ENCODE measurements around the gene RBPMS2. TPM values are rescaled to one million over a fixed set of nuclear protein-coding genes. Genes with fewer than 3 reads are reported as not detected.

RBPMS2 gene
- total and polyA plus RNA-seq, 2 of the 8 experiments (the other 6 are each of a cell fraction or from before 2014, with no cell fraction given): 55.8 to 238 TPM

- Histone ChIP-seq H2BK120ac (replicated peaks; ENCODE audit: low read depth, low read length) (no peak overlapping the region), H3K36me3 (ENCODE audit: control insufficient read depth in 2 of 4, insufficient read depth in 4 of 4, low read length in 3 of 4) (peaks cover 16 to 72% (median 60%) of the 10 kb centered on the region in 4 experiments)
- CTCF ChIA-PET (ENCODE audit: partially characterized antibody): interaction anchor here (0.6 to 11.3 kb wide), 15 partner anchors 8 to 281 kb away, joined by 3 to 262 read pairs (median 4); no protein-coding TSS in a partner anchor
Observed at GRCh38 chr15:64690008-64690407, 85.4 kb downstream of the RBPMS2 start.

More at GRCh38 chr15:64690008-64690407, 85.4 kb downstream of the RBPMS2 start:
- Histone ChIP-seq H3K4me2 (ENCODE audit: insufficient read depth in 1 of 2, low read depth in 2 of 2, low read length in 2 of 2) (no peak overlapping the region), H3K4me3 (ENCODE audit: extremely low read depth in 1 of 4, insufficient read depth in 2 of 4, low read depth in 3 of 4, low read length in 4 of 4) (no peak overlapping the region), H4K5ac (ENCODE audit: insufficient read length, low read depth, low read length) (no peak overlapping the region), H3K9ac (replicated peaks in 1 of 4; ENCODE audit: extremely low read depth in 1 of 4, low read depth in 3 of 4, low read length in 3 of 4) (no peak overlapping the region), H3K27me3 (replicated peaks in 1 of 4; ENCODE audit: control insufficient read depth in 3 of 4, extremely low read depth in 1 of 4, insufficient read depth in 3 of 4, low read length in 3 of 4) (peaks cover 0 to 2% (median 0%) of the 10 kb centered on the region in 4 experiments; a peak in 1 of 7 replicates), H3K56ac (replicated peaks; ENCODE audit: insufficient read length, low read depth, low read length) (no peak overlapping the region), H4K8ac (ENCODE audit: extremely low read depth, insufficient read depth, low read length) (no peak overlapping the region; the same call in 1 of the 2 replicates), H3K4me1 (replicated peaks in 1 of 4; ENCODE audit: control insufficient read depth in 3 of 4, insufficient read depth in 4 of 4, low read length in 3 of 4) (peaks cover 0 to 29% (median 8%) of the 10 kb centered on the region in 4 experiments; a peak in 3 of 7 replicates), H2BK20ac (ENCODE audit: low read length) (no peak overlapping the region), H2AK5ac (ENCODE audit: low read depth, low read length) (no peak overlapping the region), H4K20me1 (replicated peaks in 1 of 2; ENCODE audit: control insufficient read depth in 1 of 2, insufficient read depth in 2 of 2, low read length in 2 of 2) (peaks cover 27 to 46% of the 10 kb centered on the region in 2 experiments), H3K18ac (ENCODE audit: extremely low read depth, low read length) (no peak overlapping the region), H3K79me2 (ENCODE audit: control insufficient read depth in 1 of 2, insufficient read depth in 2 of 2, low read length in 2 of 2) (peaks cover 2 to 29% of the 10 kb centered on the region in 2 experiments; a peak in 3 of 4 replicates), H2BK12ac (ENCODE audit: low read depth, low read length) (no peak overlapping the region), H2AFZ (ENCODE audit: low read length) (no peak overlapping the region), H3K23me2 (ENCODE audit: low read depth, low read length) (no peaks in the 10 kb centered on the region), H4K91ac (replicated peaks; ENCODE audit: insufficient read length, low read length) (no peak overlapping the region), H3K23ac (ENCODE audit: insufficient read length) (no peak overlapping the region), H3K4ac (replicated peaks; ENCODE audit: insufficient read length, low read depth, low read length) (no peak overlapping the region), H3K9me3 (ENCODE audit: insufficient read depth in 2 of 2, low read depth in 1 of 2, low read length in 1 of 2) (no peaks in the 10 kb centered on the region), H3K14ac (ENCODE audit: insufficient read length) (no peak overlapping the region), H3K79me1 (ENCODE audit: low read depth, low read length) (peaks cover 6% of the 10 kb centered on the region), H2BK5ac (ENCODE audit: low read depth, low read length) (no peak overlapping the region), H2BK15ac (ENCODE audit: low read length) (no peak overlapping the region), H3K27ac (ENCODE audit: low read depth, low read length) (0 out of 2 replicates have a peak overlapping the region, but pooled peaks have one; percentile 23)
- FAIRE-seq (no peak), DNase-seq (ENCODE audit: low read depth in 1 of 2, low spot score in 2 of 2) (no peak)
- POLR2A ChIA-PET (ENCODE audit: partially characterized antibody): interaction anchor here (0.7 to 59.2 kb wide), 8 partner anchors 5 to 388 kb away, joined by 3 to 1192 read pairs (median 4); no protein-coding TSS in a partner anchor
- WGBS, 2 experiments (ENCODE audit: extremely low coverage in 1 of 2, insufficient coverage in 1 of 2, insufficient read length in 1 of 2, insufficient replicate concordance in 2 of 2, low coverage in 1 of 2, low lambda C conversion rate in 2 of 2, missing lambda C conversion rate in 1 of 2): 95% methylated on average over 3 of the region's 3 CpGs; no CpG with 5 or more reads in 1 of the 2 experiments
- no peak for TF ChIP-seq TCF12 (IDR thresholded peaks at IDR 0.05; ENCODE audit: low read depth, low read length)
- TF ChIP-seq SP2 (IDR thresholded peaks at IDR 0.05; ENCODE audit: low read length): no peak
- TF ChIP-seq GABPA (IDR thresholded peaks at IDR 0.05; ENCODE audit: borderline replicate concordance, insufficient read depth, low read length): no peak
- TF ChIP-seq POLR2AphosphoS5 (IDR thresholded peaks at IDR 0.05; ENCODE audit: low read depth, low read length): 0 out of 2 replicates have a peak, but pooled peaks have one; percentile 5
- TF ChIP-seq KDM4A (IDR thresholded peaks at IDR 0.05; ENCODE audit: low read depth, low read length, severe bottlenecking): no peak
- TF ChIP-seq TAF1 (IDR thresholded peaks at IDR 0.05; ENCODE audit: low read depth, low read length): no peak
- TF ChIP-seq MAFK (IDR thresholded peaks at IDR 0.05; ENCODE audit: low read depth, low read length): no peak
- TF ChIP-seq JUND (IDR thresholded peaks at IDR 0.05; ENCODE audit: low read length): no peak

Data from H1 (cell line).